HG03066 (cell line): ENCODE results near the gene NDRG4.

ENCODE experiments used
- ATAC-seq: cut with Tn5 transposase; IDR thresholded peaks from one replicate; pipeline ENCODE4 v1.9.1; 2021; ENCODE audit warnings: low read depth; ENCODE audit not compliant: unreplicated experiment

Gene NDRG4, protein sequence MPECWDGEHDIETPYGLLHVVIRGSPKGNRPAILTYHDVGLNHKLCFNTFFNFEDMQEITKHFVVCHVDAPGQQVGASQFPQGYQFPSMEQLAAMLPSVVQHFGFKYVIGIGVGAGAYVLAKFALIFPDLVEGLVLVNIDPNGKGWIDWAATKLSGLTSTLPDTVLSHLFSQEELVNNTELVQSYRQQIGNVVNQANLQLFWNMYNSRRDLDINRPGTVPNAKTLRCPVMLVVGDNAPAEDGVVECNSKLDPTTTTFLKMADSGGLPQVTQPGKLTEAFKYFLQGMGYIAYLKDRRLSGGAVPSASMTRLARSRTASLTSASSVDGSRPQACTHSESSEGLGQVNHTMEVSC

DNA sequence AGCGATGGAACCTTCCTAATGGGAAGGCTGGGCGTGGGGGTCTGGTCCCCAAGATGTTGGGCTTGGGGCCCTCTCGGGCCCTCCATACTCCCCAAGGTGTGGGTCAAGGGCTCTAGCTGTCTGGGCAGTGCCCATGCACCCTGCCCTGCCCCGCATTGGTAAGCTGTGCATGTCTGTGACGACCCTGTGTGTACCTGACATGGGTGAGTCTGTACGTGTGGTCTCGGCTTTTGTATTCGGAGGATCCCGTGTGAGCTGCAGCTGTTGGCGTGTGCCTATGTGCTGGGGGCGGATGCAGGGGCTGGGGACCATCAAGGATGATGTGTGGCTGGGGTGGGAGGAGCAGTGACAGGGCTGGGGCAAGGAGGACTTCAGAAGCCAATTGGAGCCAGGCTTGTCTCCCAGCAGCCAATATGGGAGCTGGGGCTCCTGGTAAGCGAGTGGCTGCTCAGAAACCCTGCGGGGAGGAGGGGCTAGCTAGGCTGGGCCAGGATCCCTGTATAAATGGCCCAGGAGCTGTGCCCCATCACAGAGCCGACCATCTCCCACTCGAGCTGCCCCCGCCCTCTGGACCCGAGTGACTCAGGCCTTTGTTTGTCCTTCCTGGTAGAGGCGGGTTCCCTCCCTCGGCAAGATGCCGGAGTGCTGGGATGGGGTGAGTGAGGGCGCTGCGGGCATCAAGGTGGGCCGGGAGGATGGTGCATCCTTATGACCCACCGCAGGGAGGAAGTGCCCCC is at the start of gene NDRG4:
NDRG4 (plus strand) TSS at position 529 of the 737 bp plus-strand sequence; CDS start at position 635, 106 bp downstream.
- no peak for ATAC-seq

DNA sequence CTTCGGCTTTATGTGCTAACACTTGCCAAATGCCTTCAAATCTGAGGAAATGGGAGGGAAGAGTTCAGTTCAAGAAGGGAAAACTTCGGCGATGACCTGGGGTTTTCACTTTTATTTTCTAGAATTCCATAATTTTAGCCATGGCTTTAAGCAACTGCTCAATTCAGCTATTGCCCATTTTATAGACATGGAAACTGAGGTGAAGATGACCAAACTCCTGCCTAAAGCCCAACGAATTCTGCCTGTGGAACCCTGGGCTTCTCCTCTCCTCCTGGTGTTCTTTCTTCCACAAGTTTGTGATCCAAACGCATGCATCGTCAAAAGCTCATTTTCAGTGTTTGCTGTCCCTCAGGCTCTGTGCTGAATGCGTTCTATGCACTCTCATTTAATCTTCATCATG is 49.4 kb upstream of the NDRG4 start:
- no peak for ATAC-seq

DNA sequence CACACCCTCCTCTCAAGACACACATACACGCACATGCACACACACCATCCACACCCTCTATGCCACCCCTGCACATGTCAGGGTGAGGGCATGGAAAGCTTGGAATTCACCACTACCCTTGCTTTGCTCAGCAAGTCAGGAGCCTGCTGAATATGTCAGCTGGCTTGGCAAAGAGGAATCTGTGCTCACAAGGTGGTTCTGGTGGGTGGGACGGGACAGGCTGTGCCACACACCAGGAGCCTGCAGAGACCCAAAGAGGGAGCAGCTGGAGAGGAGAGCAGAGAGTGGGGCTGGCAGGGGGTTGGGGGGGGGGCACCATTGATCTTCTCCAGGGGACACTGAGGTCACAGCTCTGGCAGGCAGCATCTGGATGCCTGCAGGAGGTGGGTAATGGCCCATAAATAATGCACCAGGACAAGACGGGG is 48.7 kb upstream of the NDRG4 start:
- no peak for ATAC-seq

DNA sequence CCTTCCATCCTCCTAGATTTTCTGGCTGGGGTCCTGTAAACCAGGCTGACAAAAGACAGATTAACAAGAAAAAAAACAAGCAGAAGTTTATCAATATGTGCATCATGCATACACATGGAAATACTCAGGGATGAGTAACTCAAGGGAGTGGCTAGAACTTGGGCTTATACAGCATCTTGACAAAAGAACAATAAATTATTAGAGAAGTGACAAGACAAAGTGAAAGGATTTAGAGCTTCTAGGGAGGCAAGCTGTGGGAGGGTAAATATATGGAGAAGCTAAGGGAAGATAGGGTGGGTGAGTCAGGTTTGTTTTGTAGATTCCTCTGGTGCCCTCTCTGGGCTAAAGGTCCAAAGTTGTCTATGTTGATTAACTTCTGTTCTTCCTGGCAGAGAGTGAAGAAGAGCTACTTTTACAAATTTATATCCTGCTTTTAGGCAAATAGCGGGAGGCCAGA is 48.0 kb upstream of the NDRG4 start:
- ATAC-seq, result no peak

DNA sequence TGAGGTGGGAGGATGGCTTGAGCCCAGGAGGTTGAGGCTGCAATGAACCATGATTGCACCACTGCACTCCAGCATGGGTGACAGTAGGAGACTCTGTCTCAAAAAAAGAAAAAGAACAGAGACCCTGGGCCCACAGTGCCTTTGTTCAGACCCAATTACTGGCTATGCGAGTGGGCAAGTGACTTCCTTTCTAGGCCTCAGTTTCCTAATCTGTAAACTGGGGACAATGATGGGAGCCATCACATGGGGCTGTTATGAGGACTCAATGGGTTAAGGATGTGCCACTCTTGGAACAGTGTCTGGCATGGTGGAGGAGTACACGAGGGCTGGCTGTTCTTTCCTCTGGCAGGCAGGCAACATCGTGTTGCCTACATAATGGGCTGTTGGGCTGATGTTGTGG is 47.3 kb upstream of the NDRG4 start:
- no peak for ATAC-seq

DNA sequence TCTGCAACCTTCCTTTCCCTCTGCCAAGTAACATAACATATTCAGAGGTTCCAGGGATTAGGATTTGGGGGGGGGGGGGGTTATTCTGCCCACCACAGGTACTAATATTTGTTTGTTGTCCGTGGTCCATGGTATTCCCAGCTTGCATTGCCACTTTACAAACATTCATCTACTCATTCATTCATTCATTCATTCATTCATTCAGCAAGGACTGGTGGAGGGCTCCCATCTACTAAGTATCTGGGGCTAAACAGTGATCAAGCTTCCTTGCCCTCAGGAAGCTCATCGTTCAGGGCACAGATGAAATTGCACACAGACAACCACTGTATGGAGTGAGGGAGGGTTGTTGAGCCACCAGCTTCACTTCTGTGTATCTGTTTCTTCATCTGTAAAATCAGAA is 45.8 kb upstream of the NDRG4 start:
- no peak for ATAC-seq

DNA sequence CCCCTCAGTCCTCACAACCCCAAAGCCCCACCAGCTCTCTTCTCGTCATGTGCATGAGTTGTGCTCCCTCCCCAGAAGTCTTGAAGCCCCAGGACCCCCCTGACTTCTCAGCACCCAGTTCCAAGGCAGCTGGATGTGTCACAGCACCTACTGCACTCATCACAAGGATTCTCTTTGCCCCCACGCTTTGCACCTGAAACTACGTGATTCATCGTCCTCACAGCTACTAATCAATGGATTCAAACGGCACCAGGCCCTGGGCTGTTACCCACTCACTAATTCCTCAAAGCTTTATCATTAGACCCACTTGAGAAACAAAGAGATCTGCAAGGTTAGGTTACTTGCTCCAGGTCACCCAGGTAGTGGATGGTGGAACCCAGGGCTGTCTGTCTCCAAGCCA is 45.1 kb upstream of the NDRG4 start:
- ATAC-seq, result no peak

DNA sequence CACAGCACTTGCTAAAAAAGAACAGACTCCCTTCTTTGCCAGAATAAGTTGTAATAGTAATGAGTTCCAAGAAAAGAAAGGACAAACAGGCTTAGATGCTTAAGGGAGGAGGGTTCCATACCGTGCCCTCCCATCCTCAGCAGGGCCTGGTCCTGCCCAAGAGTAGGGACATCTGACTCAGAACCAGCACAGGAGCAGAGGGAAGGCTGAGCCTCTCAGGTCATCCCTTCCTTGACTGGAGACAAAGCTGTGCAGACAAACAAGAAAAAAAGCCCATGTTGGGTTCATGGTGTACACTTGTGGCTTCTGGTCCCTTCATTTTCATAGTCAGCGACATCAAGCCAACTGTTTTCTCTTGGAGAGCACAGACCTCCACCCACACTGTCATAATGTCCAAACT is 44.2 kb upstream of the NDRG4 start:
- ATAC-seq, result no peak

DNA sequence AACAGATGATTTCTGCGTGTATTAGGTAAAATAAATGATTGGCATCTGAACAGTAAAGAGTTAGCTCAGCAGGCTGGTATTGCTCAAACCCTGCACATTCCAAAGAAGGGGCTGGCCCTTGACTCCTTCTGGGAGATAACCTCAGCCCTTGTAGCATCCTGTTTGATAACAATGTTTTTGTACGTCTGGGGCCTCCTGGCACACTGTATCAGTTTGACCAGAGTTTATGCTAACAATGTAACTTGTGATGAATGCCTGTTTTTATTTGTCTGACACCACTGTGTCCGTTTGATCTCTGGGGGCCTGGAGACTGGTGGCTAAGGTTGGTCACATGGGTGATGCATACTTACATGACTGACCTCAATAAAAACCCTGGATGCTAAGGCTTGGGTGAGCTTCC is 43.8 kb upstream of the NDRG4 start:
- no peak for ATAC-seq

DNA sequence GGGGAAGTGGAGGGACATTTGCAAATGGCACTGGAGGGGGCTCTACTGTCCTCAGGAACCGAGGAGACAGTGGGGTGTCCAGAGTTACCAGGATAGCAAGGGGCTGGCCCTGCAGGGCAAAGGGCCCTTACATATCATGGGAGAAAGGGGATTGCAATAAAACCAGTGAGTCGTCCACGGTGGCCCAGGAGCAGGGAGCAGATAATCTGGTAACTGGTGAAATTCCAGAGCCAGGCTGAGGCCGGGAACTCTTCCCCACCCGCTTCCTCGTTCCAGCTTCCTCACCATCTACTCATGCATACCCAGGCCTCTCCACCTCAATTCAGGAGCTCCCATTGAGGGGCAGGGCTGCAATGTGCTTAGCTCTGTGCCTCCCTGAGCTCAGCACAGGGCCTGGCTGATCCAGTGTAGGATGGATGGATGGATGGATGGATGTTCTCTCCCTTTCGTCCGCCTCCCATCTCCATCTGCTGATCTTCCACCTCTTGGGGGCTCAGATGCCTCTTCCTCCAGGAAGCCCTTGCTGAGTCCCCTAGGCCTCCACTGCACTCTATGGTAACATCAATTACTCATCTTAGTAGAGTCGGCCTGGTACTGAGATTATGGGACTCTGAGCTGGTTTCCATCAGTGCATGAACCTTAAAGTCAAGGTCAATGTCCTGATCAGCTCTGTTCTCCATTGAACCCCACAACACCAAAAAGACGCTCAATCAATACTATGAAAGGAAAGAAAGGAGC is 41.2 kb upstream of the NDRG4 start:
- ATAC-seq, result no peak

DNA sequence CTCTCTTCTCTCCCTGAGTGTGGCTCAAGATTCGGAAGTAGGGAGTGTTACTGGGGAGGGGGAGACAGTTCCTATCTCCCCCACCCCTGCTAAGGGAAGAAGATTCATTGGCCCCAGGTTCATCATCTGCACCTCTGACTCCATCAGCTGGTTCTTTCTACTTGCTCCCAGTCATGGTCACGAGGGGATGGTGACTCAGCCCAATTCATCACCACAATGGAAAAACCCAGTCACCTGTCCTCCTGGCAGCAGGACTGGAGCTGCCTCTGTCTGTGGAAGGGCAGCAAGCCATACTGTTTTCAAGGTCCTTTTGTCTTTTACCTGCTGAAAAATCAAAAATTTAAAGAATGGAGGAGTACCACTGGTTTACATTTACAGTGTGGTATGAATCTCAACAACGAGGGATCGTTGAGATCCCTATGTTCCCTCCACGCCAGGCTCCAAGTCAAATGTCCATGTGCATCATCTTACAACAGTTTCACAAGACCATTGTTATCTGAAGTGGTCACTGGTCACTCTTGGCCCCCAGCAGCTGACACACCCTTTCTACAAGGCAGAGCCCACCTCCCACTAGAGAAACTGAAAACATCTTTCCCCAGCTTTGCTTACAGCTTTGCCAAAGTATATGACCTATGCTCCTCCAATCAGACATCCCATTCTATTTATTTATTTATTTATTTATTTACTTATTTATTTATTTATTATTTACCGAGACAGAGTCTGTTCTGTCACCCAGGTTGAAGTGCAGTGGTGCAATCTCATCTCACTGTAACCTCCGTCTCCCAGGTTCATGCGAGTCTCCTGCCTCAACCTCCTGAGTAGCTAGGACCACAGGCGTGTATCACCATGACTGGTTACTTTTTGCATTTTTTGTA is 40.4 kb upstream of the NDRG4 start:
- ATAC-seq, result no peak

DNA sequence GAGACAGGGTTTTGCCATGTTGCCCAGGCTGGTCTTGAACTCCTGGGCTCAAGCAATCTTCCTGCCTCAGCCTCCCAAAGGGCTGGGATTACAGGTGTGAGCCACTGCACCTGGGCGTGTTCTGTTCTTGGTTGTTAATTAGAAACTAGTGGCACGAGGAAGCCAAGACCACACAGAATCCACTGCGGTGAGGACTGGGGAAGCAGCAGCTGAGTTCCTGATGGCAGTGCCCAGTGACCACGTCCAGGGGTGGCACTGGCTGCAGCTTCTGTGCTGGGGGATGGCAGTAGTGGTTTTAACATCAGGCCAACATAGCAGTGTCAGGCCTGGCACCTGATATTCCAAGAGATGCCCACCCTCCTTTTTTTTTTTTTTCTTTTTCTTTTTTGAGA is 39.7 kb upstream of the NDRG4 start:
- ATAC-seq, result no peak

DNA sequence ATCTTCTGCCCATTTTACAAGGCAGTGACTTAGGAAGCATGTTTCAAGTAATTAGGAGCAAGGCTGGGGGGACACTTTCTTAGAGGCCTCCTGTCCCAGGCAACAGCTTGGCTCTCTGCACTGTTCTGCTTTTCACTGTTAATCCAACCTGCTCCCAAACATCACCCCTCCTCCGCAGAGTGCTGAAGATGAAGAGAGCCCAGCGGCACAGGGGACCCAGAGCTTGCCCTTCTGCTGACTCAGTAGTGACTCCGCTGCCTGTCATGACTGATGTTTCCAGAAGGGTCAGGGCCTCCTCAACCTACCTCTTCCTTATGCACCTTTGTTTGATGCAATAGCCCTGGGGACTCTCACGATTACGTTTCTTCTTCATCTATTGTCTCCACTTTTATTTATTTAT is 38.9 kb upstream of the NDRG4 start:
- ATAC-seq, result no peak

DNA sequence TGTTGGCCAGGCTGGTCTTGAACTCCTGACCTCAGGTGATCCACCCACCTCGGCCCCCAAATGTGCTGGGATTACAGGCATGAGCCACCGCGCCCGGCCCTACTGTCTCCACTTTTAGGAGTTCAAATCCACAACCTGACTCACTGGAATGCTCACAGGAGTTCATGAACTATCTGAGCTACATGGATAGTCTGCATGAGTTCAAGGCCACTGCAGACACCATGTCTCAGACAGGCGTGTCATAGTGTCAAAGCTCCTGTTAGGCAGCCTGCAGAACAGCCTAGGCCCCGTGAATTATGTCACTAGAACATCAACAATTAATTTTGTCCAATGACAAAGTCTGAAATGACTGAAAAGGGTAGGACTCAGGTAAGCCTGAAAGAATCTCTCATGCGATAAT is 38.3 kb upstream of the NDRG4 start:
- ATAC-seq, result no peak

DNA sequence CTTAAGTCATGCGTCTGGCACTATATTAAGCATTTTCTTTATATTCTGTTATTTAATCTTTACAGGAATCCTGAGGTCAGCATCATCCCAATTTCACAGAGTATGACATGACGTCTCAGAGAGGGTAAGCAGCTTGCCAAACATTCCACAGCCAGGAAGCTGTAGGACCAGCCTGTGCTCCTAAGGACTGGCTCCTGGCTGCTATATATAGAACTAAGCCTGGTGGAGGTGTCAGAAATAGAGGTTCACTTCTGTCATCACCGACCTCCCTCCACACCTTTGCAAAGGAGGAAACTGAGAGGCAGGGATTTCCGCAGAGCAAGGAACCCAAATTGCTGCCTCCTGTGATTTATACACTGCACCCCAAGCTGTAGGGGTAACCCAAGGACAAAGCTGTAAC is 37.9 kb upstream of the NDRG4 start:
- no peak for ATAC-seq

DNA sequence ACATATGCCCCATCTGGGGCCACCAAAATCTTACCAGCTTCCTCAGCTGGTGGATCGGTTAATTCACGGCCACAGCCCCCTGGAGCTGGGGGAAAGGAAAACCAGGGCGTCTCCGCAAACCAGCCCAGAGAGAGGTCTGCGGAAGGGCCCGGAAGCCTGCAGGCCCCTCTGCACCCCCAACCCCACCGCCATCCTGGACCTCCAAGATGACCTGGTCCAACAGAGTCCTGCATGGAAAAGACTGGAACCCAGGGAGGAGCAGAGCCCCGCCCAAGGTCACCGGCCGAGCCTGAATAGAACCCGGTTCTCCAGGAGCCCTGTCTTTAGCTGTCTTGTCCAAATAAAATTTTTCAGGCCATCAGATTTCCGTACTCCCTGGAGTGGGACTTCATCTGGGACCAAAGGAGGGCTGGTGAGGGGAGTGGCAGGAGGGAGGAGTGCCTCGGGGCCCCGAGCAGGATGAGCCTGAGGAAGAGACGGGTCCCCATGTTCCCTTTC is 37.4 kb upstream of the NDRG4 start:
- ATAC-seq, result no peak

DNA sequence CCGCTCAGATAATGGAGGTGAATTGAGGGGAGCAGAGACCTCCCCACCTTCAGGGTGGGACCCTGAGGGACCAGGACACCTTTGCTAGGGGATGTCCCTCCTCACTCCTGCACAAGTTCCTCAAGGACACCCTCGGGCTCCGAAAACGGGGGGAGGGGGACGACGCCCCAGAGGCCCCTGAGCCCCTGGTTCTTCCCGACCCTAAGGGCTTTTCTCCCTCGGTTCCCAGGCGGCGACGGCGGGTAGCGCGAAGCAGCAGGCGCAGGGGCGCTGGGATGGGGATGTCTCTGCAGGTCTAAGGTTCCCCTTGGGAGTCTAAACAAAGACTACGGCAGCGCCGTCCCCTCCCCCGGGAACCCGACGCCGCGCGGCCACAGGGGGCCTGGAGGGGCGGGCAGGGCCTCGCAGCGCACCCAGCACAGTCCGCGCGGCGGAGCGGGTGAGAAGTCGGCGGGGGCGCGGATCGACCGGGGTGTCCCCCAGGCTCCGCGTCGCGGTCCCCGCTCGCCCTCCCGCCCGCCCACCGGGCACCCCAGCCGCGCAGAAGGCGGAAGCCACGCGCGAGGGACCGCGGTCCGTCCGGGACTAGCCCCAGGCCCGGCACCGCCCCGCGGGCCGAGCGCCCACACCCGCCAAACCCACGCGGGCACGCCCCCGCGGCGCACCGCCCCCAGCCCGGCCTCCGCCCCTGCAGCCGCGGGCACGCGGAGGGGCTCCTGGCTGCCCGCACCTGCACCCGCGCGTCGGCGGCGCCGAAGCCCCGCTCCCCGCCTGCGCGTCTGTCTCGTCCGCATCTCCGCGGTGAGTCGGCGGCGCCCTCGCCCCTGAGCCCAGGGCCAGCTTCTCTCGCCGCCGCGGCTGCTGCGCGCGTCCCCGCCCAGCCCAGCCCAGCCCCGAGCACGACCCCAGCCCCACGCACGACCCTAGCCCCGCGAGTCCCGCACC is 36.7 kb upstream of the NDRG4 start:
- ATAC-seq, result no peak

DNA sequence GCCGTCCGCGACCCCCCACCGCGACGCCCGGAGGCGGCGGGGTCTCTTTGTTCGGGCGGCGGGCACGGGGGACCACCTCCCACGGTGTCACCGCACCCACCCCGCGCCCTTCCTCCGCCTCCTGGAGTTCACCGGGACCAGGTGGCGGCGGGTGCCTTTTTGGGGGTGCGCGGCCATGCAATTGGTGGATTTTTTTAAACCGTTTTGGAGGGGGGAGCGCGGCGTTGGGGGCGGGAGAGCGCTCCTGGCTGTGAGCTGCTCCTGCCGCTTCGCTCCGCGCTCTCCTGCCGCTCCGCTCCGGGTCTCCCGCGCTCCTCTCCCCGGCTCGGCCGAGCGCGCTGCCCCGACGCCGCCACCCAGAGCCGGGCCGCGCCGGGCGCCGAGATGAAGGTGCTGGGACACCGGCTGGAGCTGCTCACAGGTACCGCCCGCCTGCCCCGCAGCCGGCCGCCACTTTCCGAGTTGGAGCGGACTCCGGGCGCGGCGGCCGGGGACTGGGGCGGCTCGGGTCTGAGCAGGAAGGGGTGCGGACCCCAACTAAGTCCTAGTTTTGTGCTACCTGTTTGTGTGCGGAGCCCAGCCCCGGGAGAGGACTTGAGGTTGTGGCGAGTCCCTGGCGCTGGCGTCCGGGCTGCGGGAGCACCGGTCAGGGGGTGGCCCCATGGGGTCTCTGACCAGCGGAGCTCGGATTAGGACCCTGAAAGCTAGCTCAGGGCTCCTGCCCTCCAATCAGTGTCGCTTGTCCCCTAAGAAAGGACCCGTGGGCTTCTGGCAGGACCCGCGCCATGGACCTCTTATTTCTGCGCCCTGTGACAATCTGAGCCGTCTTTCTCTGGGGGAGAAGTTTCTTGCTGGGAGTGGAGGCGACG is 35.7 kb upstream of the NDRG4 start:
- ATAC-seq, result no peak
